HCT116 (cell line): Measurements from ENCODE around the gene CLEC4G. TPM values are rescaled to one million over a fixed set of nuclear protein-coding genes. Genes with fewer than 3 reads are reported as not detected.

ENCODE experiments used
- ATAC-seq: fragments of 200-7000 bp; cut with Tn5 transposase; 2 replicates; pipeline ENCODE4 v1.9.1; 2020; ENCODE audit warnings: mild to moderate bottlenecking, moderate library complexity
- BruUV-seq: library from RNA; stranded (reverse); fragments of 400-500 nt; replicated peaks from 2 replicates; lab custom pipeline; 2021; lab: Mats Ljungman, UMichigan
- CTCF ChIA-PET: fragments of 300-600 bp; sonication (Branson Sonifier 250); formaldehyde crosslinking; loops from one replicate; lab custom pipeline; 2021; ENCODE audit warnings: antibody characterized with exemption; lab: Charles Lee
- POLR2A ChIA-PET: fragments of 300-600, 350-600 bp; sonication (Branson Sonifier 250); formaldehyde crosslinking; loops from one replicate; lab custom pipeline; 2021; ENCODE audit warnings: antibody characterized with exemption; lab: Charles Lee
- RAD21 ChIA-PET, 2 experiments: fragments of 300-600 bp; sonication (Branson Sonifier 250); formaldehyde crosslinking; loops; one replicate each; lab custom pipeline; 2023; ENCODE audit warnings: low total read pairs in 2 of 2; ENCODE audit not compliant: uncharacterized antibody in 2 of 2, unreplicated experiment in 2 of 2, low non-redundant PET in 1 of 2; lab: Charles Lee
- DNase-seq: peaks from one replicate; pipeline ENCODE4 v3.0.0-alpha.2; 2010; ENCODE audit warnings: low read depth, low spot score
- H2AFZ ChIP-seq: fragments of 200-600 bp; shearing (Covaris generic), sonication (generic); 2 replicates; pipeline ENCODE4 v1.6.1; 2017; ENCODE audit warnings: low read depth, mixed run types, mixed read lengths, antibody characterized with exemption, low read length; ENCODE audit not compliant: poor library complexity, severe bottlenecking
- H3K27ac ChIP-seq: 2 replicates; pipeline ENCODE4 v1.5.1; 2012; ENCODE audit warnings: low read depth, low read length
- H3K27me3 ChIP-seq: fragments of 200-600 bp; sonication (generic); 2 replicates; pipeline ENCODE4 v1.6.1; 2016; ENCODE audit warnings: mixed run types, low read length, mixed read lengths; ENCODE audit not compliant: insufficient read depth
- H3K36me3 ChIP-seq, 2 experiments: fragments of 200-500 bp in 1 of 2; fragments of 200-600 bp in 1 of 2; sonication (Bioruptor generic) in 1 of 2; sonication (generic) in 1 of 2; 2 replicates each; pipeline versions ENCODE4 v1.5.1 to v1.6.1; 2014 to 2016; ENCODE audit warnings: low read length in 2 of 2, inconsistent platforms in 1 of 2, mixed read lengths in 1 of 2, mixed run types in 1 of 2; ENCODE audit not compliant: insufficient read depth in 2 of 2, control insufficient read depth in 1 of 2
- H3K4me1 ChIP-seq, 2 experiments: fragments of 200-600 bp in 1 of 2; sonication (generic) in 1 of 2; 2 replicates each; pipeline versions ENCODE4 v1.5.1 to v1.6.1; 2012 to 2017; ENCODE audit warnings: low read length in 2 of 2, inconsistent platforms in 1 of 2, mild to moderate bottlenecking in 1 of 2, mixed read lengths in 1 of 2, mixed run types in 1 of 2, moderate library complexity in 1 of 2; ENCODE audit not compliant: insufficient read depth in 2 of 2, control insufficient read depth in 1 of 2
- H3K4me2 ChIP-seq: fragments of 200-600 bp; sonication (generic); 2 replicates; pipeline ENCODE4 v1.6.1; 2017; ENCODE audit warnings: mixed run types, low read length, mixed read lengths
- H3K4me3 ChIP-seq, 2 experiments: fragments of 200-600 bp in 1 of 2; sonication (generic) in 1 of 2; replicated peaks in 1 of 2; 2 replicates each; pipeline ENCODE4 v1.5.1; 2011 to 2016; ENCODE audit warnings: low read length in 2 of 2, control low read depth in 1 of 2, low read depth in 1 of 2, mild to moderate bottlenecking in 1 of 2, mixed read lengths in 1 of 2, mixed run types in 1 of 2
- H3K79me2 ChIP-seq: fragments of 200-600 bp; sonication (generic); 2 replicates; pipeline ENCODE4 v1.6.1; 2017; ENCODE audit warnings: mild to moderate bottlenecking, mixed run types, low read length, moderate library complexity, mixed read lengths; ENCODE audit not compliant: insufficient read depth
- H3K9ac ChIP-seq: fragments of 200-600 bp; sonication (generic); 2 replicates; pipeline ENCODE4 v1.6.1; 2016; ENCODE audit warnings: low read length, mixed read lengths
- H3K9me2 ChIP-seq: fragments of 200-600 bp; sonication (generic), shearing (Covaris generic); 2 replicates; pipeline ENCODE4 v1.6.1; 2017; ENCODE audit warnings: mixed run types, mild to moderate bottlenecking, moderate library complexity; ENCODE audit not compliant: insufficient read depth
- H3K9me3 ChIP-seq, 2 experiments: fragments of 200-500 bp in 1 of 2; fragments of 200-600 bp in 1 of 2; sonication (Bioruptor generic) in 1 of 2; sonication (generic) in 1 of 2; 2 replicates each; pipeline ENCODE4 v1.6.1; 2014 to 2017; ENCODE audit warnings: low read length in 2 of 2, mixed read lengths in 2 of 2, inconsistent platforms in 1 of 2, low read depth in 1 of 2, mild to moderate bottlenecking in 1 of 2, mixed run types in 1 of 2, moderate library complexity in 1 of 2; ENCODE audit not compliant: control insufficient read depth in 1 of 2, insufficient read depth in 1 of 2
- H4K20me1 ChIP-seq: fragments of 200-600 bp; sonication (generic), shearing (Covaris generic); 2 replicates; pipeline ENCODE4 v1.6.1; 2017; ENCODE audit warnings: mixed run types, mild to moderate bottlenecking, moderate library complexity; ENCODE audit not compliant: insufficient read depth
- CTCF ChIP-seq, 3 experiments: fragments of 200-600 bp in 1 of 3; sonication (generic) in 1 of 3; IDR thresholded peaks in 2 of 3; conservative IDR thresholded peaks in 1 of 3; 2 replicates each; pipeline ENCODE4 v1.5.1; 2012 to 2017; ENCODE audit warnings: low read depth in 2 of 3, low read length in 2 of 3, antibody characterized with exemption in 1 of 3, borderline replicate concordance in 1 of 3, control low read depth in 1 of 3, mild to moderate bottlenecking in 1 of 3, mixed read lengths in 1 of 3, mixed run types in 1 of 3, moderate library complexity in 1 of 3; ENCODE audit not compliant: insufficient read depth in 1 of 3
- EZH2phosphoT487 ChIP-seq: fragments of 200-600 bp; IDR thresholded peaks from 2 replicates; pipeline ENCODE4 v1.6.1; 2018; ENCODE audit warnings: antibody characterized with exemption, borderline replicate concordance
- FOSL1 ChIP-seq: IDR thresholded peaks from 2 replicates; pipeline ENCODE4 v1.6.1; 2012; ENCODE audit warnings: low read depth
- YY1 ChIP-seq: IDR thresholded peaks from 2 replicates; pipeline ENCODE4 v1.6.1; 2011; ENCODE audit warnings: low read length, low read depth, moderate library complexity, mild to moderate bottlenecking; ENCODE audit not compliant: insufficient replicate concordance; ENCODE audit errors: extremely low read depth
- ZFX ChIP-seq: fragments of 450-650 bp; IDR thresholded peaks from 2 replicates; pipeline ENCODE4 v1.6.1; 2017
- intact Hi-C: fragments of 100-400 bp; cut with micrococcal nuclease; formaldehyde crosslinking; loops from 2 replicates; pipeline ENCODE4 v1.10.0; 2022
- total RNA-seq: library from RNA; stranded (reverse); gene quantifications from one replicate; pipeline ENCODE4 v1.2.1, GENCODE V29; 2021; ENCODE audit not compliant: unreplicated experiment
- TF ChIP-seq, protein P1 (sequence below): IDR thresholded peaks from 2 replicates; pipeline ENCODE4 v1.6.1; 2012

The CLEC4G gene
- total RNA-seq, 1 experiment from 2014 or later: not detected

DNA sequence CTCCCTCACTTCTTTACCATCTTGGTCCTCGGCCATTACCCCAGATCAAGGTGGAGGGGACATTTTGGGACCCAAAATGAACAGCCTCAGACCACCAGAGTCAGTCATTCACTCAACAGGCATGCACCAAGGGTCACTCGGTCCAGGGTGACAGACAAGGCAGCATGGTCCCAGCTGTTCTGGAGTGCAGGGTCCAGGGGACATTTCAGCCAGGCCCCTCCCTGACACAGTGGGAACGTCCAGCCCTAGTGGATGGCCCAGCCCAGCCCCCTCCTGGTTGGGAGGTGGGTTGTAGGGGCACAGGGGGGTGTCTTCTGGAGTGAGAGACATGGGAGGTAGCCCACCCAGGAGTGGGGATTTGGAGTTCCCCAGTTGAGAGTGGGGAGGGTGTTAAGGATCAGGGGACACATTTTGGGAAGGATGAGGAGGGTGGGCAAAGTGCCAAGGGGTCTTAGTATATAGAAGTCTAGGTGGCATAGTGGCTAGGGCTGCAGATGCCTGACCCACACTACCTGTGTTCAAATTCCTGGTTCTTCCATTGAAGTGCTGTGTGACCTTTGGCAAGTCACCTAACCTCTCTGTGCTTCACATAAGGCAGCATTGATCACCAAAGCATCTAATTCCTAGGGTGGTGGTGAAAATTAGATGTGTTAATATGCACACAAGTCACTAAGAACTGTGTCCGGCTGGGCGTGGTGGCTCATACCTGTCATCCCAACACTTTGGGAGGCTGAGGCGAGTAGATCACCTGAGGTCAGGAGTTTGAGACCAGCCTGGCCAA, 27.4 kb downstream of the CLEC4G start:
- POLR2A ChIA-PET: no interaction called here
- Histone ChIP-seq H3K36me3 (no peaks in the 10 kb centered on the region), H3K4me3 (no peak overlapping the region), H3K4me1 (no peaks in the 10 kb centered on the region), H3K27ac (no peak overlapping the region), H3K9me2 (no peaks in the 10 kb centered on the region), H2AFZ (no peak overlapping the region), H3K9ac (no peak overlapping the region), H3K4me2 (no peak overlapping the region), H3K79me2 (no peaks in the 10 kb centered on the region), H4K20me1 (no peaks in the 10 kb centered on the region), H3K9me3 (no peaks in the 10 kb centered on the region), H3K27me3 (no peaks in the 10 kb centered on the region)
- no TSS peak for BruUV-seq
- no peak for DNase-seq
- CTCF ChIA-PET: no interaction called here
- no peak for ATAC-seq
- RAD21 ChIA-PET: no interaction called here
- TF ChIP-seq CTCF (IDR thresholded peaks at IDR 0.05 in 2 of 3, conservative IDR thresholded peaks at IDR 0.05 in 1 of 3; ENCODE audit: borderline replicate concordance in 1 of 3, insufficient read depth in 1 of 3, low read depth in 2 of 3, low read length in 2 of 3): no peak
- no peak for TF ChIP-seq ZFX
- TF ChIP-seq, protein P1, sequence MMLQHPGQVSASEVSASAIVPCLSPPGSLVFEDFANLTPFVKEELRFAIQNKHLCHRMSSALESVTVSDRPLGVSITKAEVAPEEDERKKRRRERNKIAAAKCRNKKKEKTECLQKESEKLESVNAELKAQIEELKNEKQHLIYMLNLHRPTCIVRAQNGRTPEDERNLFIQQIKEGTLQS: no peak
- no peak for TF ChIP-seq EZH2phosphoT487
- no peak for TF ChIP-seq FOSL1
- TF ChIP-seq YY1: no peak
- intact Hi-C loops: no loop called here
